MCF 10A (cell line): ENCODE results near the gene ARHGEF10L. TPM values are rescaled to one million over a fixed set of nuclear protein-coding genes. Genes with fewer than 3 reads are reported as not detected.
"Not testable (repeated sequence)": the region's sequence is repeated elsewhere in the genome, so short reads cannot be mapped to it uniquely, and the experiment has no call there.

Experiments
- BruUV-seq: library from RNA; stranded (reverse); fragments of 400-500 nt; replicated peaks from 2 replicates; lab custom pipeline; 2021; lab: Mats Ljungman, UMichigan
- CTCF ChIA-PET: fragments of 300-600 bp; sonication (Branson Sonifier 250); formaldehyde crosslinking; extraction: SDS; loops from one replicate; lab custom pipeline; 2021; ENCODE audit warnings: antibody characterized with exemption, inconsistent platforms; lab: Yijun Ruan, JAX
- POLR2A ChIA-PET: fragments of 300-600, 350-650 bp; sonication (Branson Sonifier 250); formaldehyde crosslinking; extraction: SDS; loops from one replicate; lab custom pipeline; 2020; ENCODE audit warnings: antibody characterized with exemption, inconsistent platforms; lab: Yijun Ruan, JAX
- DNase-seq: peaks from one replicate; pipeline ENCODE4 v3.0.0-alpha.2; 2018; ENCODE audit not compliant: unreplicated experiment
- H3K27ac Mint-ChIP-seq: one replicate; pipeline ENCODE4 v1.8.0; 2022; ENCODE audit warnings: mild to moderate bottlenecking, low read depth, mixed read lengths; ENCODE audit not compliant: unreplicated experiment
- H3K27me3 Mint-ChIP-seq: one replicate; pipeline ENCODE4 v1.8.0; 2022; ENCODE audit warnings: mixed read lengths; ENCODE audit not compliant: insufficient read depth, unreplicated experiment
- H3K36me3 Mint-ChIP-seq: one replicate; pipeline ENCODE4 v1.8.0; 2022; ENCODE audit warnings: mild to moderate bottlenecking, moderate library complexity, mixed read lengths; ENCODE audit not compliant: insufficient read depth, unreplicated experiment
- H3K4me1 Mint-ChIP-seq: one replicate; pipeline ENCODE4 v1.8.0; 2022; ENCODE audit warnings: mixed read lengths; ENCODE audit not compliant: insufficient read depth, unreplicated experiment
- H3K4me3 Mint-ChIP-seq: one replicate; pipeline ENCODE4 v1.8.0; 2022; ENCODE audit warnings: mild to moderate bottlenecking, moderate library complexity, mixed read lengths; ENCODE audit not compliant: unreplicated experiment
- H3K9me3 Mint-ChIP-seq: one replicate; pipeline ENCODE4 v1.8.0; 2022; ENCODE audit warnings: mixed read lengths; ENCODE audit not compliant: unreplicated experiment
- CTCF ChIP-seq: fragments of 200-600 bp; IDR thresholded peaks from one replicate; pipeline ENCODE4 v1.8.0; 2022; ENCODE audit warnings: antibody characterized with exemption, mild to moderate bottlenecking; ENCODE audit not compliant: unreplicated experiment
- intact Hi-C: fragments of 100-400 bp; cut with micrococcal nuclease; formaldehyde crosslinking; loops from 2 replicates; pipeline ENCODE4 v1.14.1; 2022
- total RNA-seq: library from RNA; stranded (reverse); gene quantifications from 2 replicates; pipeline ENCODE4 v1.2.3, GENCODE V29; 2022

Gene ARHGEF10L
- total RNA-seq, 1 experiment from 2014 or later = 5.0 TPM

DNA sequence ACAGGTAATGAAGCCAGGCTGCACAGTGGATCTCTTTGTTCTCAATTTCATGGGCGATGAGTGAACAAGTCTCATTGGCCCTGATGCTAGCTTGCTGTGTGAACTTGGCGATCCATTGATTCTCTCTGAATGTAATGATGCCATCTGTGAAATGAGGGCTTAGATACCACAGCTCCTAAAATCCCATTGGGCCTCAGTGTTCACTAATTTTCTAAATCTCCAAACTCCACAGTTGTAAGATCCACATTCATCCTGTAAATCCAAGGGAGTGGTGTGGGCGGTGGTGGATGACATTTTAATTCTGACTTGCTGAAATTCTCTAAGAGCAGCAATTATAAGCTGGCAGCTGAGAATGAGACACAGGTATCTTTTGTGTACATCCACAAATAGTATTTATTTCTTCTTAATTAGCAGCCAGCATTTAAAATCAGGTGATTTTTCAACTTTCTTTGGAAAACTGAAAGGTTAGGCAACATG is 206.0 kb downstream of the ARHGEF10L start:
- BruUV-seq = no TSS peak
- no peak for TF ChIP-seq CTCF
- DNase-seq = no peak
- Mint-ChIP-seq H3K9me3 (no peaks in the 10 kb centered on the region), H3K4me3 (no peak overlapping the region), H3K27me3 (peaks cover 10% of the 10 kb centered on the region), H3K4me1 (no peaks in the 10 kb centered on the region), H3K27ac (no peak overlapping the region), H3K36me3 (no peaks in the 10 kb centered on the region)
- POLR2A ChIA-PET = no interaction called here
- CTCF ChIA-PET = interaction anchor here (0.5 to 0.9 kb wide), 2 partner anchors 8 to 13 kb away, joined by 3 read pairs; no protein-coding TSS in a partner anchor
- intact Hi-C loops = no loop called here

GRCh38 chr1:17746281-17746680 is 206.8 kb downstream of the ARHGEF10L start:
- H3K4me1 Mint-ChIP-seq, H3K27ac Mint-ChIP-seq, BruUV-seq, DNase-seq, intact Hi-C loops, H3K27me3 Mint-ChIP-seq, H3K36me3 Mint-ChIP-seq, H3K4me3 Mint-ChIP-seq, POLR2A ChIA-PET, H3K9me3 Mint-ChIP-seq: not testable (repeated sequence)
- CTCF ChIA-PET = interaction anchor here (0.5 kb wide), 1 partner anchor 8 kb away, joined by 3 read pairs; no protein-coding TSS in a partner anchor

- H3K4me1 Mint-ChIP-seq = no peaks in the 10 kb centered on the region
- no peak for DNase-seq
- intact Hi-C loops = no loop called here
- no peaks in the 10 kb centered on the region for H3K9me3 Mint-ChIP-seq
- H3K36me3 Mint-ChIP-seq = no peaks in the 10 kb centered on the region
- H3K27ac Mint-ChIP-seq = no peak overlapping the region
- no peaks in the 10 kb centered on the region for H3K27me3 Mint-ChIP-seq
- no peak overlapping the region for H3K4me3 Mint-ChIP-seq
- CTCF ChIA-PET = interaction anchor here (0.6 kb wide), 1 partner anchor 267 kb away, joined by 3 read pairs; no protein-coding TSS in a partner anchor
- BruUV-seq = no TSS peak
- POLR2A ChIA-PET = no interaction called here
- TF ChIP-seq CTCF = no peak
Measured at GRCh38 chr1:17746920-17747319, 207.4 kb downstream of the ARHGEF10L start.

Other genes starting within 250 kb of the ARHGEF10L start
- gene PADI4, start 231.5 kb upstream of the ARHGEF10L start, total RNA-seq = 0.51 TPM in 1 of 2 replicates, not detected in the other
- not detected in 2 replicates for gene PADI6, start 167.5 kb upstream of the ARHGEF10L start, total RNA-seq
- gene RCC2, start 100.0 kb upstream of the ARHGEF10L start, total RNA-seq = 89.1 and 107 TPM in 2 replicates
- 0.23 TPM in 1 of 2 replicates, not detected in the other for gene ACTL8, start 215.6 kb downstream of the ARHGEF10L start, total RNA-seq